K562 (cell line): Measurements from ENCODE around the gene CLVS2. TPM values are rescaled to one million over a fixed set of nuclear protein-coding genes. Genes with fewer than 3 reads are reported as not detected.

Source experiments
- ATAC-seq: fragments of 200-7000 bp; cut with Tn5 transposase; 3 replicates; pipeline ENCODE4 v1.9.1; 2020; ENCODE audit warnings: moderate library complexity
- BruUV-seq: library from RNA; stranded (reverse); fragments of 400-500 nt; replicated peaks from 2 replicates; lab custom pipeline; 2021; lab: Mats Ljungman, UMichigan
- CTCF ChIA-PET: fragments of 300-600 bp; formaldehyde crosslinking; extraction: SDS; loops from one replicate; lab custom pipeline; 2021; ENCODE audit warnings: low intra/inter-chr PET ratio; lab: Yijun Ruan, JAX
- POLR2A ChIA-PET: fragments of 300-600, 350-650 bp; sonication (Branson Sonifier 250); formaldehyde crosslinking; extraction: SDS; loops from one replicate; lab custom pipeline; 2021; ENCODE audit warnings: antibody characterized with exemption, inconsistent platforms; lab: Yijun Ruan, JAX
- DNase-seq, 4 experiments: peaks; one replicate each; pipeline versions ENCODE4 v3.0.0 to v3.0.0-alpha.2; 2011 to 2018; ENCODE audit warnings: low spot score in 3 of 4, mixed read lengths in 3 of 4; ENCODE audit errors: extremely low read depth in 1 of 4
- FAIRE-seq: peaks from 2 replicates; lab custom pipeline; 2011; peaks lifted over from hg19 to GRCh38; lab: Jason Lieb, UNC
- H2AFZ ChIP-seq: 2 replicates; pipeline ENCODE4 v1.6.0; 2011; ENCODE audit warnings: low read depth, low read length, control low read depth, inconsistent platforms
- H3K27ac ChIP-seq: fragments of 200-600 bp; 3 replicates; pipeline ENCODE4 v1.8.0; 2011; ENCODE audit warnings: low read depth, mild to moderate bottlenecking, control low read depth, inconsistent platforms, low read length, moderate library complexity, mixed read lengths; ENCODE audit errors: extremely low read depth
- H3K27me3 ChIP-seq, 2 experiments: fragments of 300-600 bp in 1 of 2; 2 replicates in 1 of 2; 3 replicates in 1 of 2; pipeline versions ENCODE4 v1.6.0 to v1.8.0; 2011; ENCODE audit warnings: inconsistent platforms in 2 of 2, low read length in 2 of 2, mild to moderate bottlenecking in 1 of 2, mixed read lengths in 1 of 2, moderate library complexity in 1 of 2; ENCODE audit not compliant: control insufficient read depth in 2 of 2, insufficient read depth in 2 of 2
- H3K36me3 ChIP-seq: fragments of 300-600 bp; 3 replicates; pipeline ENCODE4 v1.8.0; 2011; ENCODE audit warnings: mild to moderate bottlenecking, low read length, inconsistent platforms; ENCODE audit not compliant: control insufficient read depth, insufficient read depth
- H3K4me1 ChIP-seq, 2 experiments: fragments of 200-600 bp in 1 of 2; replicated peaks in 1 of 2; 2 replicates in 1 of 2; 3 replicates in 1 of 2; pipeline versions ENCODE4 v1.5.1 to v1.8.0; 2011; ENCODE audit warnings: inconsistent platforms in 2 of 2, low read length in 2 of 2, mild to moderate bottlenecking in 1 of 2, mixed read lengths in 1 of 2, moderate library complexity in 1 of 2; ENCODE audit not compliant: control insufficient read depth in 2 of 2, insufficient read depth in 2 of 2
- H3K4me2 ChIP-seq: 2 replicates; pipeline ENCODE4 v1.6.1; 2011; ENCODE audit warnings: low read length, control low read depth, inconsistent platforms, mixed read lengths; ENCODE audit not compliant: insufficient read depth
- H3K4me3 ChIP-seq: fragments of 200-600 bp; sonication (generic), shearing (Covaris generic); 2 replicates; pipeline ENCODE4 v1.5.1; 2016; ENCODE audit warnings: control low read depth, inconsistent platforms
- H3K79me2 ChIP-seq: fragments of 200-600 bp; 3 replicates; pipeline ENCODE4 v1.8.0; 2011; ENCODE audit warnings: low read length, inconsistent platforms; ENCODE audit not compliant: control insufficient read depth, insufficient read depth
- H3K9ac ChIP-seq, 2 experiments: 2 replicates each; pipeline versions ENCODE4 v1.6.0 to v1.6.1; 2011; ENCODE audit warnings: low read depth in 2 of 2, low read length in 2 of 2, control low read depth in 1 of 2, inconsistent platforms in 1 of 2, mild to moderate bottlenecking in 1 of 2, mixed read lengths in 1 of 2; ENCODE audit not compliant: insufficient read depth in 1 of 2
- H3K9me1 ChIP-seq: one replicate; pipeline ENCODE4 v1.6.0; 2011; ENCODE audit warnings: inconsistent platforms, mild to moderate bottlenecking, low read length, moderate library complexity; ENCODE audit not compliant: control insufficient read depth, insufficient read depth
- H3K9me3 ChIP-seq: replicated peaks from 2 replicates; pipeline ENCODE4 v1.5.1; 2011; ENCODE audit warnings: low read depth, low read length, inconsistent platforms; ENCODE audit not compliant: control insufficient read depth, insufficient read depth
- H4K20me1 ChIP-seq: replicated peaks from 2 replicates; pipeline ENCODE4 v1.6.1; 2011; ENCODE audit warnings: low read length, inconsistent platforms, mixed read lengths; ENCODE audit not compliant: control insufficient read depth, insufficient read depth
- AFF4 ChIP-seq: sonication (generic); formaldehyde crosslinking; IDR thresholded peaks from 2 replicates; pipeline ENCODE4 v1.8.0; 2023; ENCODE audit warnings: mild to moderate bottlenecking, missing genetic modification reagents
- ASH1L ChIP-seq: fragments of 450-650 bp; IDR thresholded peaks from 2 replicates; pipeline ENCODE4 v1.6.1; 2018; ENCODE audit warnings: borderline replicate concordance, mild to moderate bottlenecking, low read depth; ENCODE audit not compliant: partially characterized antibody
- CAMTA2 ChIP-seq: fragments of 250-450 bp; sonication (Bioruptor Pico); conservative IDR thresholded peaks from 2 replicates; pipeline ENCODE4 v1.5.1; 2022
- HMG20A ChIP-seq: fragments of 450-650 bp; formaldehyde crosslinking; conservative IDR thresholded peaks from 2 replicates; pipeline ENCODE4 v1.4.0; 2020; ENCODE audit warnings: mild to moderate bottlenecking, mixed read lengths
- NCOA4 ChIP-seq: fragments of 450-650 bp; IDR thresholded peaks from 2 replicates; pipeline ENCODE4 v1.6.1; 2018; ENCODE audit warnings: mild to moderate bottlenecking; ENCODE audit not compliant: partially characterized antibody
- PHB2 ChIP-seq: fragments of 450-650 bp; IDR thresholded peaks from 2 replicates; pipeline ENCODE4 v1.6.1; 2017; ENCODE audit warnings: low read depth
- TCF3 ChIP-seq: sonication (generic); formaldehyde crosslinking; IDR thresholded peaks from 2 replicates; pipeline ENCODE4 v1.4.0; 2020; ENCODE audit warnings: mild to moderate bottlenecking, missing genetic modification reagents
- ZNF121 ChIP-seq: sonication (generic); formaldehyde crosslinking; conservative IDR thresholded peaks from 2 replicates; pipeline ENCODE4 v1.8.0; 2022; ENCODE audit warnings: missing genetic modification reagents
- ZNF316 ChIP-seq: fragments of 450-650 bp; IDR thresholded peaks from 2 replicates; pipeline ENCODE4 v1.6.1; 2016
- in situ Hi-C: fragments of 300-500 bp; cut with MboI; formaldehyde crosslinking; loops from 4 replicates; pipeline ENCODE4 v1.15.0; 2018; ENCODE audit warnings: inconsistent platforms, mixed read lengths
- intact Hi-C: fragments of 100-400 bp; cut with micrococcal nuclease; formaldehyde crosslinking; loops from 2 replicates; pipeline ENCODE4 v1.14.2; 2022
- polyA plus RNA-seq, 8 experiments: library from polyadenylated mRNA; depleted of rRNA in 4 of 8; stranded (reverse) in 5 of 8; unstranded in 3 of 8; fragments of >200 nt; fragmentation: Nextera tagmentation in 2 of 8; fragmentation: Illumina TruSeq in 1 of 8; extraction: Ambion mirVana in 2 of 8; extraction: Trizol in 1 of 8; gene quantifications; 2 replicates each; pipeline versions ENCODE4 v1.2.1 to v1.2.3, GENCODE V29; 2011 to 2014; ENCODE audit warnings: inconsistent platforms in 1 of 8, missing spikeins in 1 of 8
- total RNA-seq, 7 experiments: library from RNA; depleted of rRNA in 6 of 7; stranded (reverse); fragments of >200 nt in 6 of 7; fragmentation: Illumina TruSeq in 2 of 7; extraction: Trizol in 2 of 7; gene quantifications; 2 replicates each; pipeline versions ENCODE4 v1.2.1 to v1.2.3, GENCODE V29; 2011 to 2021; ENCODE audit warnings: low replicate concordance in 1 of 7

The CLVS2 gene
- total and polyA plus RNA-seq, 9 of the 15 experiments (the other 6 are each of a cell fraction or from before 2014, with no cell fraction given), result 0.01 to 0.36 (median 0.03) TPM; not detected in 3

- H3K9me1 ChIP-seq, result no peaks in the 10 kb centered on the region
- FAIRE-seq, result no peak
- H3K4me1 ChIP-seq, result no peaks in the 10 kb centered on the region
- H3K4me2 ChIP-seq, result no peak overlapping the region
- H3K79me2 ChIP-seq, result no peaks in the 10 kb centered on the region
- intact Hi-C loops, result no loop called here
- ChIA-PET CTCF (no interaction called here), POLR2A (no interaction called here)
- TF ChIP-seq ZNF121 (CRISPR knock-in tag) (no peak), AFF4 (CRISPR knock-in tag) (no peak), TCF3 (no peak), ZNF316 (no peak), NCOA4 (no peak), CAMTA2 (no peak), PHB2 (no peak), HMG20A (CRISPR knock-in tag) (no peak), ASH1L (no peak)
- DNase-seq, result no peak
- no peaks in the 10 kb centered on the region for H3K27me3 ChIP-seq
- no peak overlapping the region for H3K9ac ChIP-seq
- BruUV-seq, result no TSS peak
- ATAC-seq, result no peak
- H3K4me3 ChIP-seq, result no peak overlapping the region
- H3K27ac ChIP-seq, result no peak overlapping the region
- no peak overlapping the region for H2AFZ ChIP-seq
- no peaks in the 10 kb centered on the region for H4K20me1 ChIP-seq
- no peaks in the 10 kb centered on the region for H3K36me3 ChIP-seq
- H3K9me3 ChIP-seq, result no peaks in the 10 kb centered on the region
- in situ Hi-C loops, result no loop called here
These were observed 95.8 kb downstream of the CLVS2 start for GRCh38 chr6:123091896-123092271.
